Activated CD4-positive, alpha-beta T cell treated with anti-CD3 and anti-CD28 coated beads, Interleukin-2, Interleukin-4, amounts not matched to agents 100 ng/mL and 50 ng/mL, durations not matched to agents 16 hours and 8 hours (primary cell): Measurements from ENCODE around the gene INPP4B.

Source experiments
- DNase-seq: peaks from one replicate; pipeline ENCODE4 v3.0.0-alpha.2; 2020; ENCODE audit warnings: low spot score

Gene INPP4B

GRCh38 chr4:142339053-142339452 is 507.0 kb downstream of the INPP4B start:
- DNase-seq: no peak

- DNase-seq: no peak
Observed at GRCh38 chr4:142336251-142336934, 509.7 kb downstream of the INPP4B start.

- DNase-seq: no peak
Observed at GRCh38 chr4:142334931-142335330, 511.2 kb downstream of the INPP4B start.

- no peak for DNase-seq
Observed at GRCh38 chr4:142331646-142332045, 514.5 kb downstream of the INPP4B start.

DNA sequence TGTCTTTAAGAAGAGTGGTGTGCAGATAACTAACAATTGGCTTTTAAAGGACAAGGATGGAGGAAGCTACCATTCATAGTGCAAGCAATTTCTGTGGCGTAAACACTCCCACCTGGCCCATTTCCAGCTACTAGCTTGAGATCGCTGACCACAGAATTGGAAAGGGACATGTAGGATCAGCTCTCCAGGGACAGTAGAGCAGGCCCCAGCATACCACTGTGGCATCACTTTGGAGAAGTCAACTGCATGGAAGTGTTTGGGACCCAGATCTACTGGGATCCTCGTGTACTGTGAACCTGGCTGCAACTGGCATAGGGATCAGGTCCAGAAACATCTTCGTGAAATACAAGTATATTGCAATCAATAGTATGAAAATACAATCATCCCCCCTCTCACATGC is 515.0 kb downstream of the INPP4B start:
- no peak for DNase-seq

GRCh38 chr4:142330311-142330710 is 515.8 kb downstream of the INPP4B start:
- DNase-seq: no peak

DNA sequence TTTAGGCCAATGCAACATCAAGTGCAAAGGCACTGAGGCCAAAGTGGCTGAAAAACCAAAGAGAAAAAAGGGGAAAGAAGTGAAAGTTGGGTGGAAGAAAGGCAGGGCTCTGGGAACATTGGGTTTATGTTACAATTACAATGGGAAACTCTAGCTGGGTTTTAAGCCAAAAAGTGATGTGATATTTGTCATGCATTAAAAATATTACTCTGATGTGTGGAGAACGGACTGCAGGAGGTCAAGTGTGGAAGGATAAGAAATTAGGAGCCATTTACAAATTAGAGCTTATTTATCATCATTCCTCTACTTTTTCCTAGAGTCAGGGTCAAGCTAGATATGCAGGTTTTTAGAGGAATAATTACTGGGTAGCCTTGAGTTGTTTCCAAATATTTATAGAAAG is 516.8 kb downstream of the INPP4B start:
- no peak for DNase-seq

- no peak for DNase-seq
Observed at GRCh38 chr4:142326181-142326580, 519.9 kb downstream of the INPP4B start.

- DNase-seq: peak; percentile 34
Observed at GRCh38 chr4:142324572-142324971, 521.5 kb downstream of the INPP4B start.

- DNase-seq: no peak
Observed at GRCh38 chr4:142322996-142323395, 523.1 kb downstream of the INPP4B start.

DNA sequence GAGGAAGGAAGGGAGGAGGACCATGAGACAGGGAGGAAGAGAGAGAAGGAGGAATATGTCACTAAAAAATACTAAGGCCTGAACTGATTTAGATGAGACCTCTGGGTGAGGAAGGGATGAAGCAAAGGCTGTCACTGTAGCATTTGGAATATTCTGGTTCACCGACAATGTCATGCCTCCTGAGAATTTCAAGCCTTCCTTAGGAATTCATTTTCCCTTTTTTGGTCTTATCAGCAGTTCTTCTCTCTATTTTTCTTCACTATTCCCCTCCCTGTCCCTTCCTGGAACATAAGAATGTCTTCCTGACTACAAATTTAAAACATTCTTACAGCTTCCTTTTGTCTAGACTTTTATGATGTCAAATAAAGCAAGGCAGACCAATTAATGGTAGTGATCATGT is 527.8 kb downstream of the INPP4B start:
- DNase-seq: no peak

- DNase-seq: no peak
Observed at GRCh38 chr4:142316913-142317312, 529.2 kb downstream of the INPP4B start.

- no peak for DNase-seq
Observed at GRCh38 chr4:142316025-142316424, 530.1 kb downstream of the INPP4B start.

- DNase-seq: no peak
Observed at GRCh38 chr4:142314686-142315085, 531.4 kb downstream of the INPP4B start.

DNA sequence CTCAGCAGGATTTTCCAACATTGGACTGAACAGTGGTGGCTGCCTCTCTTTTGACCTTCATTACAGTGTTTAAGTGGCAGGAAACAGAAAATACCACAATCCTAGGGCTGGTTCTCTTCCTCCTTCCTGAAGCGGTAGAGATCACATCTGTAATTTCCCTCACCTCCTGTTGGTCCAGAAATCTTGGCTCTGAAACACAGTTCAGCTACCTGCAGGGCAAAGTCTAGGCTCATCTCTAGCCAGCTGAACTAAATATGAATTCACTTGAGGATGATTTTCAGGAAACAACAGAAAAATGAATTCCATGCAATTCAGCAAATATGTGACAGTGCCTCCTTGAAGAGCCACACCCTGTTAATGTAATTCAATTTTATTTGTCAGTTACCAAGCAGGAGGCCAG is 531.9 kb downstream of the INPP4B start:
- no peak for DNase-seq

DNA sequence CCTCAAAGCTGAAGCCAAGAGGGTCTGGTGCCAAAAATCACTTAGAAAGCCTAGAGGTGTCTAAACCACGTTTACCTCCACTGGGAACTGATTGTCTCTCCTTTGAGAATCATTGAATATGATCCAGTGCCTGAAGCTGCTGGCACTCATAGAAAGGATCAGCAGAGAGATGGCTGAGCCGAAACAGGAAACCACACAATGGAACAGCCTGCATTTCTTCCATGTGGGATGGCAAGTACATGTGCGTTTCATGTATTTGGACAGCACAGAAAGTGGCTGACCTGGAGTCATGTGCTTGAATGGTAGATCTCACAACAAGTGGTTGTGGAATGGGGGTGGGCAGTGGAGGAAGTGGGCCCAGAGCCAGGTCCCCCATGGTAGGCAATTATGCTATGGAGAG is 533.7 kb downstream of the INPP4B start:
- no peak for DNase-seq

- DNase-seq: no peak
Observed at GRCh38 chr4:142311916-142312315, 534.2 kb downstream of the INPP4B start.

DNA sequence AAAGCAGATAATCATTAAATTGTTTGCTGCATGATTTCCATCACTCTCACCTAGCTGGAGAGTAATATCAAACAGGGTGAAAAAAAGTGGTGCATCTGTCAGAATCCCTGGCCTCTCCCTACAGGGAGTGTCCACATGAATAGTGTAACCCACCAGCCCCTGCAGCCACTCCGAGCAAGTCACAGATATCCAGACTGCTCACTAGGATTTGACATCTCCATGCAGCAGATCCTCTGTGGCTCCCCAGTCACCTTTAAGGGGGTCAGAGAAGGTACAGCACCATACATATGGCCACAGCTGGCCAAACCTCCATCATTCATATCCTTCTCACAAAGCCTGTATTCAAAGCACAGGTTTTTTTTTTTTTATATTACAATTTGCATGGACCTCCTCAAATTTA is 536.3 kb downstream of the INPP4B start:
- no peak for DNase-seq

- DNase-seq: no peak
Observed at GRCh38 chr4:142307857-142308256, 538.2 kb downstream of the INPP4B start.

DNA sequence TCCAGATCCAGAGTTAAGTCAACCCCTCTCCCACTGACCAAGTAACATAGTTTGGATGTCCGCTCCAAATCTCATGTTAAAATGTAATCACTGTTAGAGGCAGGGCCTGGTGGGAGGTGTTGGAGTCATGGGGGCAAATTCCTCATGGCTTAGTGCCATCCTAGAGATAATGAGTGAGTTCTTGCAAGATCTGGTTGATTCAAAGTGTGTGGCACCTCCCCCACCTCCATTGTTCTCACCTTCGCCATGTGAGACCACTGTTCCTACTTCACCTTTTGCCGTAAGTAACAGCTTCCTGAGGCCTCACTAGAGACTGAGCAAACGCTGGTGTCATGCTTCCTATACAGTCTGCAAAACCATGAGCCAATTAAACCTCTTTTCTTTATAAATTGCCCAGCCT is 548.8 kb downstream of the INPP4B start:
- DNase-seq: no peak

GRCh38 chr4:142293536-142293935 is 552.6 kb downstream of the INPP4B start:
- no peak for DNase-seq

DNA sequence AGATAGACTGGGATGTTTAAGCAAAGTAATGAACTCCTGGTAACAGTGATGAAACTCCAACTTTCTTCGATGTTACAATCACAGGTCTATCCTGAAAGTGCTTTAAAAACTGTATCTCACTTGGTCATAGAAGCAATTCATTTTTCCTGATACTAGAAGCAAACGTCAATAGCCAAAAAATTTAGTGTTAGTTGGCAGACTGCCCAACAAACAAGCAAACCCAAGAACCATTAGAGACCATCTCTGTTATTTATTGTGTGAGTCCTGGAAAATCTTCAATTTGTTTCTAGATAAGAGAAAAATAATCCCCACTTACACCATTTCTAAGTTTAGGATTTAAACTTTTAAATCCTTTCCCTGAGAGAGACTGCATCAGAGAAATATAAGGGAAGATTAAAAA is 553.9 kb downstream of the INPP4B start:
- no peak for DNase-seq

- no peak for DNase-seq
Observed at GRCh38 chr4:142291299-142292050, 554.6 kb downstream of the INPP4B start.

DNA sequence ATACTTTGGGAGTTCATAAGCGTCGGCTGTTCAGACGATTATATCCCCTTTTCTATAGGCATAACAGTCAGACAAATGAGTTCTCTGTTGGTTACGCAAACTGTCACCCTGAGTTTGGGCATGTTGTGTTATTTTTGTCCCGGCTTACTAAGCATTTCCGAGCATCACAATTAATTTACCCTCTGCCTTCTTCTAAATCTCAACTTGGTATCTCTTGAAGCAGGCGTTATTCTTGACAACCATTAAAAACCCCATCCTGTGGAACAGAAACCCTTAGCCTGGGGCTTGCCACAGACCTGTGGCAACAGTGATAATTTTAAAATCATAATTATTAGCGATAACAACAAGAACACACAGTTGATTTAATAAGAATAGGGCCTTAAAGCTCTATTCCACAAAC is 558.7 kb downstream of the INPP4B start:
- DNase-seq: no peak
